OCI-LY7 (cell line): ENCODE measurements around the gene KLHL3. TPM values are rescaled to one million over a fixed set of nuclear protein-coding genes. Genes with fewer than 3 reads are reported as not detected.

ENCODE experiments used
- BruUV-seq: library from RNA; stranded (reverse); fragments of 400-500 nt; replicated peaks from 2 replicates; lab custom pipeline; 2021; lab: Mats Ljungman, UMichigan
- CTCF ChIA-PET: fragments of 300-600 bp; sonication (Branson Sonifier 250); formaldehyde crosslinking; loops from one replicate; lab custom pipeline; 2022; ENCODE audit warnings: antibody characterized with exemption; ENCODE audit not compliant: unreplicated experiment; lab: Charles Lee
- POLR2A ChIA-PET: fragments of 300-600 bp; sonication (Branson Sonifier 250); formaldehyde crosslinking; loops from one replicate; lab custom pipeline; 2022; ENCODE audit warnings: antibody characterized with exemption; lab: Charles Lee
- DNase-seq: peaks from one replicate; pipeline ENCODE4 v3.0.0-alpha.2; 2015; ENCODE audit warnings: low spot score
- H2AFZ ChIP-seq: fragments of 200-600 bp; sonication (generic), shearing (Covaris generic); 2 replicates; pipeline ENCODE4 v1.6.1; 2014; ENCODE audit warnings: mild to moderate bottlenecking, antibody characterized with exemption, low read length, moderate library complexity
- H3K27ac ChIP-seq: fragments of 200-600 bp; sonication (generic); 2 replicates; pipeline ENCODE4 v1.5.1; 2014; ENCODE audit warnings: mixed run types, low read depth, mild to moderate bottlenecking, moderate library complexity, low read length, inconsistent platforms; ENCODE audit not compliant: poor library complexity, severe bottlenecking
- H3K36me3 ChIP-seq: fragments of 200-600 bp; sonication (generic); 2 replicates; pipeline ENCODE4 v1.6.1; 2014; ENCODE audit warnings: mild to moderate bottlenecking, antibody characterized with exemption, low read length, moderate library complexity, mixed read lengths; ENCODE audit not compliant: insufficient read depth
- H3K4me1 ChIP-seq: fragments of 200-600 bp; sonication (generic); 2 replicates; pipeline ENCODE4 v1.5.1; 2014; ENCODE audit warnings: mild to moderate bottlenecking, low read length; ENCODE audit not compliant: insufficient read depth, poor library complexity, severe bottlenecking
- H3K4me2 ChIP-seq: fragments of 200-600 bp; sonication (generic); 2 replicates; pipeline ENCODE4 v1.6.1; 2014; ENCODE audit warnings: mild to moderate bottlenecking, low read length
- H3K4me3 ChIP-seq: fragments of 200-600 bp; sonication (generic); 2 replicates; pipeline ENCODE4 v1.5.1; 2014; ENCODE audit warnings: mild to moderate bottlenecking, low read depth, low read length; ENCODE audit not compliant: poor library complexity, severe bottlenecking
- H3K79me2 ChIP-seq: fragments of 200-600 bp; sonication (generic); 2 replicates; pipeline ENCODE4 v1.6.1; 2016; ENCODE audit warnings: low read depth, mild to moderate bottlenecking, low read length, moderate library complexity, mixed read lengths; ENCODE audit not compliant: insufficient read depth
- H3K9me2 ChIP-seq: fragments of 200-600 bp; sonication (generic); 2 replicates; pipeline ENCODE4 v1.6.1; 2016; ENCODE audit warnings: mild to moderate bottlenecking, low read length, mixed read lengths; ENCODE audit not compliant: insufficient read depth
- H3K9me3 ChIP-seq: fragments of 200-600 bp; sonication (generic); 2 replicates; pipeline ENCODE4 v1.6.1; 2014; ENCODE audit warnings: mild to moderate bottlenecking, mixed run types, low read length, mixed read lengths
- H4K20me1 ChIP-seq: fragments of 200-600 bp; sonication (generic); 2 replicates; pipeline ENCODE4 v1.6.1; 2014; ENCODE audit warnings: mild to moderate bottlenecking, antibody characterized with exemption, low read length, moderate library complexity, mixed read lengths; ENCODE audit not compliant: insufficient read depth
- CTCF ChIP-seq: fragments of 200-600 bp; sonication (generic); conservative IDR thresholded peaks from 2 replicates; pipeline ENCODE4 v1.5.1; 2014; ENCODE audit warnings: mild to moderate bottlenecking, antibody characterized with exemption, low read length, moderate library complexity, mixed read lengths
- EZH2phosphoT487 ChIP-seq: fragments of 200-600 bp; sonication (generic); IDR thresholded peaks from 2 replicates; pipeline ENCODE4 v1.6.1; 2018; ENCODE audit warnings: low read depth, borderline replicate concordance, mild to moderate bottlenecking, mixed run types, antibody characterized with exemption, low read length, moderate library complexity, mixed read lengths
- intact Hi-C: fragments of 100-400 bp; cut with micrococcal nuclease; formaldehyde crosslinking; loops from one replicate; pipeline ENCODE4 v1.10.0; 2022; ENCODE audit not compliant: unreplicated experiment
- total RNA-seq, 2 experiments: library from RNA; depleted of rRNA in 1 of 2; stranded (reverse); fragments of >200 nt in 1 of 2; shearing (Covaris generic) in 1 of 2; gene quantifications; 2 replicates each; pipeline ENCODE4 v1.2.3, GENCODE V29; 2014 to 2022

KLHL3 gene
- total RNA-seq, 2 experiments from 2014 or later, result 0.28 to 6.2 TPM

DNA sequence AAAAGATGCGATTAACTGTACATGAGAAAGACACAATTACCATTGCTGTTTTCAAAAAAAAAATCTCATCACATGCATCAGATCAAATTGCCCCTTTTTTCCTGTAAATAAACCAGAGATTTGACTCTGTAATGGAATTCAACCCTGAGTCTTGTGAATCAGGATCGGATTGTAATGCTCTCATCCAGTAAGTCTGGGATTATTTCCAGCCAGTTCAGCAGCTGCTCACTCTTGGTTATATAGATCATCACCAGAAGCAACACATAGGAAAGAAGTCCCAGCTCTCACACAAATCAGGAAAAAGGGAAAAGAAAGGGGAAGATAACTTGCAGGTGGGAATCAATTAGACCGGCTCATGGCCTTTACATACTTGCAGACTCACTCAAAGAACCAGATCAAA lies 138.9 kb downstream of the KLHL3 start:
- no peak for DNase-seq
- no peaks in the 10 kb centered on the region for H3K4me1 ChIP-seq
- H3K27ac ChIP-seq, result no peak overlapping the region
- H3K79me2 ChIP-seq, result no peaks in the 10 kb centered on the region
- ChIA-PET POLR2A (no interaction called here), CTCF (no interaction called here)
- no peaks in the 10 kb centered on the region for H4K20me1 ChIP-seq
- no peak overlapping the region for H3K4me3 ChIP-seq
- BruUV-seq, result no TSS peak
- TF ChIP-seq CTCF, result no peak
- TF ChIP-seq EZH2phosphoT487, result no peak
- no peaks in the 10 kb centered on the region for H3K9me3 ChIP-seq
- H3K9me2 ChIP-seq, result no peaks in the 10 kb centered on the region
- intact Hi-C loops, result no loop called here
- H2AFZ ChIP-seq, result no peak overlapping the region
- no peaks in the 10 kb centered on the region for H3K36me3 ChIP-seq
- no peak overlapping the region for H3K4me2 ChIP-seq

DNA sequence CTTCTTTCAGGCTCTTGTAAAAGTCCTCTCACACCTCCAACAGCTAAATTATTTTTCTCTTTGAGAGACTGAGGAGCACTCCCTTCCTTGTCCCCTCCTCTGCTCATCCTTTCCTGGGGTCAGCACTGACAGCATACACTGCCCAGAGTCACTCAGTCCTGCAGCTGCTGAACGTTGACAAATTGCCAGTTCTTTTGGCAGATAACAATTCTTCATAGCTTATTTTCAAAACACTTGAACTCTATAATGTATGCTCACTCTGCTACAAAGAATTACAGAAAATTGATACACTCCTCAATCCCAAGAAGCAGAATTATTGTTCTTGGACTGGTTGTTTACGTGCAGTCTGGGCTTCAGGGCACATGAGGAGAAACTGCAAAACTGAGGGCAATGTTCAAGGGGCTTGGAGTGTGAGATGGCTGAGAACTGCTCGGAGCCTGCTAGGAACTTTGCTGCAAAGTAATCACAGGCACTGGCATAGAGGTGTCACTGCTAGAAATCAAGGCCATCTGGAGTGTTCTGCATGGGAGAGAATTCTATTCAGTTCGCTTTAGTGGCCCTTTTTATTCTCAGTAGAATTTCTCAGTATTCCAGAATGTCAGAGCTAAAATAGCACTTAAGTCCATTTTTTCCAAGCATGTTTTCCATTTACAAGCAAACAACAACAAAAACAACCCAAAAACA lies 140.4 kb downstream of the KLHL3 start:
- H3K4me1 ChIP-seq, result no peaks in the 10 kb centered on the region

More for the DNA sequence above, 140.4 kb downstream of the KLHL3 start:
- no peaks in the 10 kb centered on the region for H3K36me3 ChIP-seq
- no peak overlapping the region for H3K4me3 ChIP-seq
- H4K20me1 ChIP-seq, result no peaks in the 10 kb centered on the region
- CTCF ChIA-PET, result no interaction called here
- H3K9me2 ChIP-seq, result no peaks in the 10 kb centered on the region
- intact Hi-C loops, result no loop called here
- POLR2A ChIA-PET, result interaction anchor here (0.6 to 0.7 kb wide), 2 partner anchors 25 to 1296 kb away, joined by 3 to 4 read pairs; no protein-coding TSS in a partner anchor
- no peaks in the 10 kb centered on the region for H3K9me3 ChIP-seq
- H3K79me2 ChIP-seq, result no peaks in the 10 kb centered on the region
- TF ChIP-seq EZH2phosphoT487, result no peak
- no peak for TF ChIP-seq CTCF
- DNase-seq, result no peak
- no peak overlapping the region for H3K4me2 ChIP-seq
- BruUV-seq, result no TSS peak
- H2AFZ ChIP-seq, result no peak overlapping the region
- H3K27ac ChIP-seq, result no peak overlapping the region
